ENCODE data around the gene WNK2.

WNK2 gene

GRCh38 chr9:93308676-93309075 is 124.7 kb downstream of the WNK2 start:
- DNase-seq (ENCODE audit: insufficient read length, low spot score) (no peak), FAIRE-seq (no peak)
- TF ChIP-seq TAF1 (IDR thresholded peaks at IDR 0.05; ENCODE audit: low read depth, low read length) (no peak), PAX5 (IDR thresholded peaks at IDR 0.05; ENCODE audit: insufficient read depth, low read length, severe bottlenecking) (no peak), POU2F2 (IDR thresholded peaks at IDR 0.05; ENCODE audit: low read depth, low read length) (no peak)

- no peak for TF ChIP-seq TAF1 (IDR thresholded peaks at IDR 0.05; ENCODE audit: low read depth, low read length)
- TF ChIP-seq POLR2A (IDR thresholded peaks at IDR 0.05; ENCODE audit: low read depth, low read length), result no peak
- no peak for TF ChIP-seq SPI1 (IDR thresholded peaks at IDR 0.05; ENCODE audit: low read depth, low read length)
- TF ChIP-seq PAX5 (IDR thresholded peaks at IDR 0.05; ENCODE audit: insufficient read depth, low read length, severe bottlenecking), result no peak
- TF ChIP-seq POU2F2 (IDR thresholded peaks at IDR 0.05; ENCODE audit: low read depth, low read length), result no peak
- no peak for TF ChIP-seq POLR2AphosphoS5 (IDR thresholded peaks at IDR 0.05; ENCODE audit: low read depth, low read length)
- FAIRE-seq (no peak), DNase-seq (ENCODE audit: insufficient read length, low spot score) (no peak)
These were observed 126.0 kb downstream of the WNK2 start for GRCh38 chr9:93309889-93310425.

- no peak for DNase-seq (ENCODE audit: insufficient read length, low spot score)
- TF ChIP-seq SPI1 (IDR thresholded peaks at IDR 0.05; ENCODE audit: low read depth, low read length) (no peak), TAF1 (IDR thresholded peaks at IDR 0.05; ENCODE audit: low read depth, low read length) (no peak), POU2F2 (IDR thresholded peaks at IDR 0.05; ENCODE audit: low read depth, low read length) (no peak), PAX5 (IDR thresholded peaks at IDR 0.05; ENCODE audit: insufficient read depth, low read length, severe bottlenecking) (no peak), POLR2AphosphoS5 (IDR thresholded peaks at IDR 0.05; ENCODE audit: low read depth, low read length) (no peak), POLR2A (IDR thresholded peaks at IDR 0.05; ENCODE audit: low read depth, low read length) (no peak)
- FAIRE-seq, result no peak
These were observed 131.2 kb downstream of the WNK2 start for GRCh38 chr9:93315118-93315517.

- DNase-seq (ENCODE audit: insufficient read length, low spot score) (no peak), FAIRE-seq (no peak)
- no peak for TF ChIP-seq PAX5 (IDR thresholded peaks at IDR 0.05; ENCODE audit: insufficient read depth, low read length, severe bottlenecking)
- TF ChIP-seq SPI1 (IDR thresholded peaks at IDR 0.05; ENCODE audit: low read depth, low read length), result no peak
- no peak for TF ChIP-seq POU2F2 (IDR thresholded peaks at IDR 0.05; ENCODE audit: low read depth, low read length)
- TF ChIP-seq POLR2A (IDR thresholded peaks at IDR 0.05; ENCODE audit: low read depth, low read length), result no peak
- TF ChIP-seq TAF1 (IDR thresholded peaks at IDR 0.05; ENCODE audit: low read depth, low read length), result no peak
These were observed 132.0 kb downstream of the WNK2 start for GRCh38 chr9:93315960-93316359.

GRCh38 chr9:93316726-93317494 is 133.0 kb downstream of the WNK2 start:
- TF ChIP-seq POLR2AphosphoS5 (IDR thresholded peaks at IDR 0.05; ENCODE audit: low read depth, low read length), result no peak
- no peak for TF ChIP-seq SPI1 (IDR thresholded peaks at IDR 0.05; ENCODE audit: low read depth, low read length)
- no peak for TF ChIP-seq PAX5 (IDR thresholded peaks at IDR 0.05; ENCODE audit: insufficient read depth, low read length, severe bottlenecking)
- no peak for TF ChIP-seq POLR2A (IDR thresholded peaks at IDR 0.05; ENCODE audit: low read depth, low read length)
- FAIRE-seq (no peak), DNase-seq (ENCODE audit: insufficient read length, low spot score) (no peak)

- TF ChIP-seq POLR2AphosphoS5 (IDR thresholded peaks at IDR 0.05; ENCODE audit: low read depth, low read length) (no peak), POLR2A (IDR thresholded peaks at IDR 0.05; ENCODE audit: low read depth, low read length) (no peak), PAX5 (IDR thresholded peaks at IDR 0.05; ENCODE audit: insufficient read depth, low read length, severe bottlenecking) (no peak), POU2F2 (IDR thresholded peaks at IDR 0.05; ENCODE audit: low read depth, low read length) (no peak), TAF1 (IDR thresholded peaks at IDR 0.05; ENCODE audit: low read depth, low read length) (no peak), SPI1 (IDR thresholded peaks at IDR 0.05; ENCODE audit: low read depth, low read length) (no peak)
- DNase-seq (ENCODE audit: insufficient read length, low spot score), result no peak
- no peak for FAIRE-seq
These were observed 133.7 kb downstream of the WNK2 start for GRCh38 chr9:93317495-93318094.

GRCh38 chr9:93318480-93318879 is 134.5 kb downstream of the WNK2 start:
- DNase-seq (ENCODE audit: insufficient read length, low spot score) (no peak), FAIRE-seq (no peak)
- TF ChIP-seq TAF1 (IDR thresholded peaks at IDR 0.05; ENCODE audit: low read depth, low read length), result no peak
- no peak for TF ChIP-seq POLR2AphosphoS5 (IDR thresholded peaks at IDR 0.05; ENCODE audit: low read depth, low read length)
- no peak for TF ChIP-seq PAX5 (IDR thresholded peaks at IDR 0.05; ENCODE audit: insufficient read depth, low read length, severe bottlenecking)
- TF ChIP-seq SPI1 (IDR thresholded peaks at IDR 0.05; ENCODE audit: low read depth, low read length), result no peak
- TF ChIP-seq POU2F2 (IDR thresholded peaks at IDR 0.05; ENCODE audit: low read depth, low read length), result no peak
- TF ChIP-seq POLR2A (IDR thresholded peaks at IDR 0.05; ENCODE audit: low read depth, low read length), result no peak

- DNase-seq (ENCODE audit: insufficient read length, low spot score) (no peak), FAIRE-seq (no peak)
- no peak for TF ChIP-seq PAX5 (IDR thresholded peaks at IDR 0.05; ENCODE audit: insufficient read depth, low read length, severe bottlenecking)
- TF ChIP-seq SPI1 (IDR thresholded peaks at IDR 0.05; ENCODE audit: low read depth, low read length), result no peak
- no peak for TF ChIP-seq POLR2AphosphoS5 (IDR thresholded peaks at IDR 0.05; ENCODE audit: low read depth, low read length)
- TF ChIP-seq POLR2A (IDR thresholded peaks at IDR 0.05; ENCODE audit: low read depth, low read length), result no peak
- TF ChIP-seq TAF1 (IDR thresholded peaks at IDR 0.05; ENCODE audit: low read depth, low read length), result no peak
- no peak for TF ChIP-seq POU2F2 (IDR thresholded peaks at IDR 0.05; ENCODE audit: low read depth, low read length)
These were observed 135.5 kb downstream of the WNK2 start for GRCh38 chr9:93319301-93319991.

GRCh38 chr9:93319992-93320500 is 136.1 kb downstream of the WNK2 start:
- TF ChIP-seq PAX5 (IDR thresholded peaks at IDR 0.05; ENCODE audit: insufficient read depth, low read length, severe bottlenecking), result no peak
- TF ChIP-seq POLR2AphosphoS5 (IDR thresholded peaks at IDR 0.05; ENCODE audit: low read depth, low read length), result no peak
- TF ChIP-seq SPI1 (IDR thresholded peaks at IDR 0.05; ENCODE audit: low read depth, low read length), result no peak
- no peak for TF ChIP-seq TAF1 (IDR thresholded peaks at IDR 0.05; ENCODE audit: low read depth, low read length)
- no peak for TF ChIP-seq POU2F2 (IDR thresholded peaks at IDR 0.05; ENCODE audit: low read depth, low read length)
- no peak for TF ChIP-seq POLR2A (IDR thresholded peaks at IDR 0.05; ENCODE audit: low read depth, low read length)
- DNase-seq (ENCODE audit: insufficient read length, low spot score) (no peak), FAIRE-seq (no peak)
